HFFc6 (cell line): ENCODE measurements around the gene OSGIN1. TPM values are rescaled to one million over a fixed set of nuclear protein-coding genes. Genes with fewer than 3 reads are reported as not detected.

Experiments used
- DNase-seq: peaks from one replicate; pipeline ENCODE4 v3.0.0-alpha.2; 2018
- H3K27ac Mint-ChIP-seq: 2 replicates; pipeline ENCODE4 v1.8.0; 2020; ENCODE audit warnings: mild to moderate bottlenecking, mixed read lengths
- H3K27me3 Mint-ChIP-seq: 2 replicates; pipeline ENCODE4 v1.8.0; 2021; ENCODE audit warnings: mild to moderate bottlenecking, moderate library complexity, mixed read lengths; ENCODE audit not compliant: insufficient read depth
- H3K36me3 Mint-ChIP-seq: 2 replicates; pipeline ENCODE4 v1.8.0; 2021; ENCODE audit warnings: low read depth, mixed read lengths
- H3K4me1 Mint-ChIP-seq: 2 replicates; pipeline ENCODE4 v1.8.0; 2020; ENCODE audit warnings: low read depth, mixed read lengths
- H3K4me3 Mint-ChIP-seq: 2 replicates; pipeline ENCODE4 v1.8.0; 2020; ENCODE audit warnings: mild to moderate bottlenecking, moderate library complexity, mixed read lengths
- H3K9me3 Mint-ChIP-seq: 2 replicates; pipeline ENCODE4 v1.8.0; 2020; ENCODE audit warnings: mild to moderate bottlenecking, mixed read lengths
- CTCF ChIP-seq: fragments of 200-600 bp; sonication (generic); IDR thresholded peaks from 2 replicates; pipeline ENCODE4 v1.5.0; 2021; ENCODE audit warnings: antibody characterized with exemption, mild to moderate bottlenecking
- total RNA-seq, 6 experiments: library from RNA; stranded (reverse); fragmentation: NEBNext Ultra II Directional; extraction: Animal tissue kit (Norgen Biotek cat#: 25700); gene quantifications; 2 replicates in 1 of 6; 3 replicates in 5 of 6; pipeline ENCODE4 v1.2.3, GENCODE V29; 2021

The OSGIN1 gene
- total RNA-seq, 6 experiments from 2014 or later = 3.9 to 8.6 (median 7.7) TPM

GRCh38 chr16:84003038-84003437, 50.0 kb downstream of the OSGIN1 start:
- H3K36me3 Mint-ChIP-seq = no peaks in the 10 kb centered on the region
- peaks cover 42% of the 10 kb centered on the region for H3K27me3 Mint-ChIP-seq
- no peak for TF ChIP-seq CTCF
- no peaks in the 10 kb centered on the region for H3K4me1 Mint-ChIP-seq
- no peak overlapping the region for H3K27ac Mint-ChIP-seq
- no peak overlapping the region for H3K4me3 Mint-ChIP-seq
- DNase-seq = no peak
- no peaks in the 10 kb centered on the region for H3K9me3 Mint-ChIP-seq

GRCh38 chr16:84004442-84004841, 51.4 kb downstream of the OSGIN1 start:
- no peaks in the 10 kb centered on the region for H3K4me1 Mint-ChIP-seq
- peaks cover 43% of the 10 kb centered on the region for H3K27me3 Mint-ChIP-seq
- H3K4me3 Mint-ChIP-seq = no peak overlapping the region
- TF ChIP-seq CTCF = no peak
- no peak for DNase-seq
- no peak overlapping the region for H3K27ac Mint-ChIP-seq
- H3K9me3 Mint-ChIP-seq = no peaks in the 10 kb centered on the region
- H3K36me3 Mint-ChIP-seq = no peaks in the 10 kb centered on the region

GRCh38 chr16:84005391-84005790, 52.4 kb downstream of the OSGIN1 start:
- H3K27ac Mint-ChIP-seq = no peak overlapping the region
- H3K4me3 Mint-ChIP-seq = no peak overlapping the region
- no peaks in the 10 kb centered on the region for H3K4me1 Mint-ChIP-seq
- no peak for TF ChIP-seq CTCF
- peaks cover 41% of the 10 kb centered on the region for H3K27me3 Mint-ChIP-seq
- H3K36me3 Mint-ChIP-seq = no peaks in the 10 kb centered on the region
- H3K9me3 Mint-ChIP-seq = no peaks in the 10 kb centered on the region
- DNase-seq = no peak

GRCh38 chr16:84007520-84007919, 54.5 kb downstream of the OSGIN1 start:
- no peak for TF ChIP-seq CTCF
- Mint-ChIP-seq H3K36me3 (no peaks in the 10 kb centered on the region), H3K4me1 (no peaks in the 10 kb centered on the region), H3K4me3 (no peak overlapping the region), H3K9me3 (no peaks in the 10 kb centered on the region), H3K27ac (no peak overlapping the region), H3K27me3 (peaks cover 33% of the 10 kb centered on the region)
- no peak for DNase-seq

GRCh38 chr16:84007965-84008364, 54.9 kb downstream of the OSGIN1 start:
- no peak for TF ChIP-seq CTCF
- peaks cover 30% of the 10 kb centered on the region for H3K27me3 Mint-ChIP-seq
- H3K4me3 Mint-ChIP-seq = no peak overlapping the region
- no peak overlapping the region for H3K27ac Mint-ChIP-seq
- H3K9me3 Mint-ChIP-seq = no peaks in the 10 kb centered on the region
- no peaks in the 10 kb centered on the region for H3K36me3 Mint-ChIP-seq
- H3K4me1 Mint-ChIP-seq = no peaks in the 10 kb centered on the region
- no peak for DNase-seq

- Mint-ChIP-seq H3K27me3 (peaks cover 22% of the 10 kb centered on the region), H3K4me1 (no peaks in the 10 kb centered on the region), H3K4me3 (no peak overlapping the region), H3K9me3 (no peaks in the 10 kb centered on the region), H3K36me3 (no peaks in the 10 kb centered on the region), H3K27ac (no peak overlapping the region)
- DNase-seq = no peak
- TF ChIP-seq CTCF = no peak
Measured at GRCh38 chr16:84009282-84009681, 56.2 kb downstream of the OSGIN1 start.
